B cell (primary cell): ENCODE data around the gene RASSF1. TPM values are rescaled to one million over a fixed set of nuclear protein-coding genes. Genes with fewer than 3 reads are reported as not detected.

ENCODE experiments used
- ATAC-seq: fragments of 200-7000 bp; cut with Tn5 transposase; one replicate; pipeline ENCODE4 v1.10.0; 2021; ENCODE audit warnings: low read depth, mild to moderate bottlenecking, moderate number of reproducible peaks, moderate library complexity
- CTCF ChIA-PET: fragments of 350-600 bp; sonication (Branson Sonifier 250); formaldehyde crosslinking; loops from one replicate; lab custom pipeline; 2021; ENCODE audit warnings: antibody characterized with exemption, inconsistent platforms; lab: Charles Lee
- POLR2A ChIA-PET: fragments of 350-600 bp; sonication (Branson Sonifier 250); formaldehyde crosslinking; loops from one replicate; lab custom pipeline; 2021; ENCODE audit warnings: antibody characterized with exemption; lab: Charles Lee
- DNase-seq: peaks from one replicate; pipeline ENCODE4 v3.0.0; 2013
- H2AFZ ChIP-seq: 2 replicates; pipeline ENCODE4 v1.6.1; 2012; ENCODE audit warnings: mild to moderate bottlenecking, low read depth, low read length; ENCODE audit not compliant: insufficient read depth, poor library complexity, severe bottlenecking
- H3K27ac ChIP-seq, 2 donors: 1 replicate in 1 of 2; 2 replicates in 1 of 2; pipeline ENCODE4 v1.5.1; 2012 to 2013; ENCODE audit warnings: low read length in 2 of 2, mild to moderate bottlenecking in 2 of 2, moderate library complexity in 1 of 2
- H3K27me3 ChIP-seq, 4 experiments: fragments of 200-600 bp in 1 of 4; sonication (generic) in 1 of 4; replicated peaks in 1 of 4; 1 replicate in 2 of 4; 2 replicates in 2 of 4; pipeline versions ENCODE4 v1.6.1 to v1.7.0; 2013 to 2016; ENCODE audit warnings: low read length in 3 of 4, mild to moderate bottlenecking in 2 of 4, mixed read lengths in 1 of 4, moderate library complexity in 1 of 4; ENCODE audit not compliant: insufficient read depth in 4 of 4, control insufficient read depth in 3 of 4; ENCODE audit errors: control extremely low read depth in 1 of 4
- H3K36me3 ChIP-seq, 2 experiments: replicated peaks in 1 of 2; 1 replicate in 1 of 2; 2 replicates in 1 of 2; pipeline versions ENCODE4 v1.6.1 to v1.7.1; 2013; ENCODE audit warnings: low read length in 1 of 2; ENCODE audit not compliant: insufficient read depth in 2 of 2, control insufficient read depth in 1 of 2; ENCODE audit errors: control extremely low read depth in 1 of 2, extremely low read depth in 1 of 2
- H3K4me1 ChIP-seq, 2 donors: fragments of 200-600 bp in 1 of 2; sonication (generic) in 1 of 2; 1 replicate in 1 of 2; 2 replicates in 1 of 2; pipeline versions ENCODE4 v1.5.1 to v1.6.1; 2013 to 2017; ENCODE audit warnings: low read length in 2 of 2; ENCODE audit not compliant: control insufficient read depth in 2 of 2, insufficient read depth in 2 of 2
- H3K4me2 ChIP-seq: replicated peaks from 2 replicates; pipeline ENCODE3; 2012; ENCODE audit warnings: mild to moderate bottlenecking, low read depth, low read length; ENCODE audit not compliant: poor library complexity, severe bottlenecking
- H3K4me3 ChIP-seq, 5 experiments: fragments of 200-600 bp in 1 of 5; sonication (generic) in 1 of 5; 1 replicate in 3 of 5; 2 replicates in 2 of 5; pipeline versions ENCODE4 v1.5.1 to v1.7.0; 2011 to 2016; ENCODE audit warnings: low read length in 4 of 5, mild to moderate bottlenecking in 4 of 5, low read depth in 2 of 5, control low read depth in 1 of 5, moderate library complexity in 1 of 5; ENCODE audit not compliant: insufficient read depth in 1 of 5; ENCODE audit errors: control extremely low read depth in 1 of 5, extremely low read depth in 1 of 5
- H3K79me2 ChIP-seq: fragments of 200-600 bp; sonication (generic); one replicate; pipeline ENCODE4 v1.6.0; 2016; ENCODE audit warnings: low read length; ENCODE audit not compliant: control insufficient read depth, insufficient read depth
- H3K9ac ChIP-seq: fragments of 200-600 bp; sonication (generic); 2 replicates; pipeline ENCODE4 v1.6.1; 2017; ENCODE audit warnings: mild to moderate bottlenecking, low read length, moderate library complexity
- H3K9me3 ChIP-seq, 3 donors: one replicate each; pipeline versions ENCODE4 v1.6.1 to v1.7.1; 2013; ENCODE audit warnings: low read length in 2 of 3; ENCODE audit not compliant: control insufficient read depth in 2 of 3, insufficient read depth in 1 of 3; ENCODE audit errors: control extremely low read depth in 1 of 3
- H4K20me1 ChIP-seq: 2 replicates; pipeline ENCODE4 v1.6.0; 2012; ENCODE audit warnings: mild to moderate bottlenecking, low read length; ENCODE audit not compliant: insufficient read depth, control insufficient read depth, poor library complexity, severe bottlenecking
- H3K27ac Mint-ChIP-seq: one replicate; pipeline ENCODE4 v1.8.0; 2021; ENCODE audit warnings: mixed read lengths
- H3K27me3 Mint-ChIP-seq: one replicate; pipeline ENCODE4 v1.8.0; 2021; ENCODE audit warnings: mixed read lengths
- H3K4me1 Mint-ChIP-seq: one replicate; pipeline ENCODE4 v1.8.0; 2021; ENCODE audit warnings: mixed read lengths
- H3K4me3 Mint-ChIP-seq: one replicate; pipeline ENCODE4 v1.8.0; 2021; ENCODE audit warnings: mixed read lengths
- H3K9me3 Mint-ChIP-seq: one replicate; pipeline ENCODE4 v1.8.0; 2022; ENCODE audit warnings: mixed read lengths; ENCODE audit not compliant: insufficient read depth
- CTCF ChIP-seq: fragments of 200-600 bp; IDR thresholded peaks from one replicate; pipeline ENCODE4 v1.8.0; 2022; ENCODE audit warnings: antibody characterized with exemption, mild to moderate bottlenecking
- EZH2 ChIP-seq: IDR thresholded peaks from 2 replicates; pipeline ENCODE4 v1.6.1; 2012; ENCODE audit warnings: borderline replicate concordance, low read depth, mild to moderate bottlenecking, moderate library complexity, low read length; ENCODE audit not compliant: insufficient read depth, poor library complexity, severe bottlenecking
- WGBS: methylation state at CpG from one replicate; pipeline ENCODE4 v1.1.5; 2013; ENCODE audit warnings: missing lambda C conversion rate; ENCODE audit not compliant: insufficient coverage; 5-methylcytosine and 5-hydroxymethylcytosine counted together
- intact Hi-C: fragments of 100-400 bp; cut with micrococcal nuclease; formaldehyde crosslinking; loops from one replicate; pipeline ENCODE4 v1.10.0; 2022
- polyA plus RNA-seq: library from polyadenylated mRNA; depleted of rRNA; stranded (reverse); fragments of >200 nt; gene quantifications from 2 replicates; pipeline ENCODE4 v1.2.3, GENCODE V29; 2012
- total RNA-seq, 2 donors: library from RNA; stranded (reverse); fragments of 120-200 nt in 1 of 2; gene quantifications; 1 replicate in 1 of 2; 2 replicates in 1 of 2; pipeline versions ENCODE4 v1.2.3 to v1.2.4, GENCODE V29; 2013 to 2022

Gene RASSF1
- total and polyA plus RNA-seq, 2 donors (not counting 1 experiment from before 2014, with no cell fraction given): 121 to 223 TPM

- no peaks in the 10 kb centered on the region for H3K9me3 ChIP-seq
- POLR2A ChIA-PET: no interaction called here
- WGBS: 89% methylated on average over 5 of the region's 5 CpGs
- TF ChIP-seq EZH2: no peak
- TF ChIP-seq CTCF: no peak
- H4K20me1 ChIP-seq: peaks cover 47% of the 10 kb centered on the region
- no peak for DNase-seq
- peaks cover 0 to 47% of the 10 kb centered on the region in 2 experiments for H3K36me3 ChIP-seq
- intact Hi-C loops: loop anchor here (5.0 kb wide), 1 partner anchor 97 kb away; the partner anchor contains the start of gene GNAI2
- Mint-ChIP-seq H3K4me1 (peaks cover 40% of the 10 kb centered on the region), H3K4me3 (peak overlapping the region; percentile 34), H3K27ac (peak overlapping the region; percentile 50), H3K9me3 (no peaks in the 10 kb centered on the region), H3K27me3 (no peaks in the 10 kb centered on the region)
- CTCF ChIA-PET: interaction anchor here (3.4 kb wide), 1 partner anchor 11 kb away, joined by 22 read pairs; the partner anchor contains the start of gene HYAL2
- H3K79me2 ChIP-seq: peaks cover 76% of the 10 kb centered on the region
- H2AFZ ChIP-seq: no peak overlapping the region
- peaks cover 25 to 52% of the 10 kb centered on the region in 2 donors for H3K4me1 ChIP-seq
- peak overlapping the region in 1 of 2 donors; percentile 63 for H3K27ac ChIP-seq
- H3K4me2 ChIP-seq: no peak overlapping the region
- no peak overlapping the region for H3K9ac ChIP-seq
- H3K4me3 ChIP-seq: no peak overlapping the region
- no peak for ATAC-seq
- H3K27me3 ChIP-seq: no peaks in the 10 kb centered on the region
Measured at GRCh38 chr3:50334339-50335075, 6.1 kb downstream of the RASSF1 start.

GRCh38 chr3:50333744-50334328, 6.8 kb downstream of the RASSF1 start:
- intact Hi-C loops: no loop called here
- Mint-ChIP-seq H3K4me3 (no peak overlapping the region), H3K27ac (peak overlapping the region; percentile 6), H3K4me1 (peaks cover 36% of the 10 kb centered on the region), H3K9me3 (no peaks in the 10 kb centered on the region), H3K27me3 (no peaks in the 10 kb centered on the region)
- Histone ChIP-seq H3K36me3 (peaks cover 0 to 51% of the 10 kb centered on the region in 2 experiments), H3K9ac (no peak overlapping the region), H3K4me2 (no peak overlapping the region), H4K20me1 (peaks cover 47% of the 10 kb centered on the region), H3K9me3 (no peaks in the 10 kb centered on the region), H3K4me3 (no peak overlapping the region), H2AFZ (no peak overlapping the region), H3K79me2 (peaks cover 69% of the 10 kb centered on the region), H3K27ac (peak overlapping the region in 1 of 2 donors; percentile 63), H3K4me1 (peaks cover 19 to 46% of the 10 kb centered on the region in 2 donors), H3K27me3 (no peaks in the 10 kb centered on the region)
- ChIA-PET CTCF (interaction anchor here (1.0 kb wide), 1 partner anchor 16 kb away, joined by 3 read pairs; the partner anchor contains the start of gene NPRL2), POLR2A (no interaction called here)
- DNase-seq: no peak
- no peak for TF ChIP-seq CTCF
- no peak for TF ChIP-seq EZH2
- 82% methylated on average over 10 of the region's 12 CpGs for whole genome bisulfite sequencing
- no peak for ATAC-seq
